ENCODE data around the gene CCP110. TPM values are rescaled to one million over a fixed set of nuclear protein-coding genes. Genes with fewer than 3 reads are reported as not detected.
"Not testable (repeated sequence)": the region's sequence is repeated elsewhere in the genome, so short reads cannot be mapped to it uniquely, and the experiment has no call there.

CCP110 gene
- total and polyA plus RNA-seq, 7 experiments from 2014 or later, result 9.2 to 33.0 (median 18.1) TPM

- Mint-ChIP-seq H3K27me3 (no peaks in the 10 kb centered on the region), H3K4me1 (peaks cover 13 to 35% (median 19%) of the 10 kb centered on the region in 7 donors), H3K27ac (no peak overlapping the region), H3K9me3 (no peaks in the 10 kb centered on the region), H3K4me3 (no peak overlapping the region), H3K36me3 (peaks cover 2 to 26% (median 17%) of the 10 kb centered on the region in 5 donors)
- DNase-seq (no peak), ATAC-seq (no peak)
- Histone ChIP-seq H3K27me3 (ENCODE audit: control insufficient read depth in 2 of 2, insufficient read depth in 2 of 2, low read length in 2 of 2) (no peaks in the 10 kb centered on the region), H3K36me3 (ENCODE audit: control insufficient read depth in 2 of 3, insufficient read depth in 3 of 3, low read length in 3 of 3) (peaks cover 0 to 21% (median 4%) of the 10 kb centered on the region in 3 experiments), H3K27ac (ENCODE audit: low read depth, low read length) (no peak overlapping the region), H3K9me3 (ENCODE audit: control insufficient read depth in 2 of 3, low read length in 3 of 3) (no peaks in the 10 kb centered on the region), H3K4me1 (ENCODE audit: control insufficient read depth in 2 of 2, insufficient read depth in 2 of 2, low read length in 2 of 2) (peaks cover 0 to 10% of the 10 kb centered on the region in 2 donors), H3K4me3 (ENCODE audit: low read length) (no peak overlapping the region)
- POLR2A ChIA-PET, result no interaction called here
- intact Hi-C loops (cut with micrococcal nuclease), result loop anchor here in 1 of 2 donors (10.0 kb wide), 1 partner anchor 1976 kb away; no protein-coding TSS in a partner anchor
- CTCF ChIA-PET, result no interaction called here
Measured at GRCh38 chr16:19528666-19529065, 4.9 kb downstream of the CCP110 start.

GRCh38 chr16:19532601-19533000 is 8.9 kb downstream of the CCP110 start:
- Mint-ChIP-seq H3K27ac (no peak overlapping the region), H3K9me3 (no peaks in the 10 kb centered on the region), H3K36me3 (peaks cover 0 to 45% (median 21%) of the 10 kb centered on the region in 5 donors), H3K4me3 (no peak overlapping the region), H3K4me1 (peaks cover 0 to 14% (median 0%) of the 10 kb centered on the region in 7 donors), H3K27me3 (no peaks in the 10 kb centered on the region)
- intact Hi-C loops (cut with micrococcal nuclease), result no loop called here
- no peak overlapping the region for H3K4me3 ChIP-seq (ENCODE audit: low read length)
- ChIA-PET POLR2A (no interaction called here), CTCF (no interaction called here)
- no peak overlapping the region for H3K27ac ChIP-seq (ENCODE audit: low read depth, low read length)
- no peaks in the 10 kb centered on the region for H3K9me3 ChIP-seq (ENCODE audit: control insufficient read depth in 2 of 3, low read length in 3 of 3)
- no peaks in the 10 kb centered on the region for H3K4me1 ChIP-seq (ENCODE audit: control insufficient read depth in 2 of 2, insufficient read depth in 2 of 2, low read length in 2 of 2)
- H3K36me3 ChIP-seq (ENCODE audit: control insufficient read depth in 2 of 3, insufficient read depth in 3 of 3, low read length in 3 of 3), result peaks cover 0 to 26% (median 8%) of the 10 kb centered on the region in 3 experiments
- ATAC-seq, result no peak
- DNase-seq, result no peak
- H3K27me3 ChIP-seq (ENCODE audit: control insufficient read depth in 2 of 2, insufficient read depth in 2 of 2, low read length in 2 of 2), result no peaks in the 10 kb centered on the region

DNA sequence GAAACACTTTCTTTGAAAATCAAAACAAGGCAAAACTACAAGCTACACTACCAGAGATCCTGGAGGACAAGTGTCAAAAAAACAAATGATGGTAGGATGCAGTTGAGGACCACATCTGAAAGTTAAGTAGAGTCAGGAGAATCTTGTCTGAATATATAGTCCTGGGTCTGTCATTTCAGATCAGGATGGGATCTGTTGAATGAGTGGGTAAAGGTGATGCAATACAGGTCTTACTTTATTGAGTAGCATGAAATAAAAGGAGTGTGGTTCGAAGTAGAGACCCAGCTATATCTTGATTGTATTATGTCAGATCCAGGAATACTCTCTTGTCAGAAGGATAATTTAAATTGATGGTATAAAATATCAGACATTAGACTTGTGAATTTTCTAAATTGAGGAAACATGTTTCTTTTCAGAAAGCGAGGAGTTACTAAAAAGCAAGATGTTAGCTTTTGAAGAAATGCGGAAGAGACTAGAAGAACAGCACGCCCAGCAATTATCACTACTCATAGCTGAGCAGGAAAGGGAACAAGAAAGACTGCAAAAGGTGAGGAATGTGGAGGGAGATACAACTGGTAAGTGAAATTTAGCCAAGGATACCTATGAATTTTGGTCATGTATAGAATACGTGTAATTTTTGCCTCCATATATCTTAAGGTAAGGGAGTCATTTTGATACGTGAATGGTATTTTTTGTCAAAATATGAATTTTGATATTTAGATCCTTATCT is 16.7 kb downstream of the CCP110 start:
- intact Hi-C loops (cut with micrococcal nuclease), result no loop called here
- no peaks in the 10 kb centered on the region for H3K9me3 ChIP-seq (ENCODE audit: control insufficient read depth in 2 of 3, low read length in 3 of 3)
- ChIA-PET POLR2A (no interaction called here), CTCF (no interaction called here)
- H3K36me3 ChIP-seq (ENCODE audit: control insufficient read depth in 2 of 3, insufficient read depth in 3 of 3, low read length in 3 of 3), result peaks cover 0 to 24% (median 3%) of the 10 kb centered on the region in 3 experiments
- H3K27me3 ChIP-seq (ENCODE audit: control insufficient read depth in 2 of 2, insufficient read depth in 2 of 2, low read length in 2 of 2), result no peaks in the 10 kb centered on the region
- Mint-ChIP-seq H3K27ac (no peak overlapping the region), H3K4me3 (no peak overlapping the region), H3K4me1 (peaks cover 0 to 14% (median 0%) of the 10 kb centered on the region in 7 donors), H3K9me3 (peaks cover 0 to 1% (median 0%) of the 10 kb centered on the region in 11 donors), H3K27me3 (no peaks in the 10 kb centered on the region), H3K36me3 (peaks cover 8 to 63% (median 44%) of the 10 kb centered on the region in 5 donors)
- no peak overlapping the region for H3K27ac ChIP-seq (ENCODE audit: low read depth, low read length)
- no peak for ATAC-seq
- no peak overlapping the region for H3K4me3 ChIP-seq (ENCODE audit: low read length)
- H3K4me1 ChIP-seq (ENCODE audit: control insufficient read depth in 2 of 2, insufficient read depth in 2 of 2, low read length in 2 of 2), result no peaks in the 10 kb centered on the region
- no peak for DNase-seq

GRCh38 chr16:19542138-19542821 is 18.5 kb downstream of the CCP110 start:
- H3K4me3 ChIP-seq (ENCODE audit: low read length), result no peak overlapping the region
- H3K9me3 Mint-ChIP-seq, result peaks cover 0 to 1% (median 0%) of the 10 kb centered on the region in 11 donors
- DNase-seq, result no peak
- no peaks in the 10 kb centered on the region for H3K27me3 Mint-ChIP-seq
- intact Hi-C loops (cut with micrococcal nuclease), result no loop called here
- ChIA-PET POLR2A (no interaction called here), CTCF (interaction anchor here (1.1 kb wide), 1 partner anchor 365 kb away, joined by 3 read pairs; no protein-coding TSS in a partner anchor)
- H3K4me1 Mint-ChIP-seq, result peaks cover 0 to 14% (median 0%) of the 10 kb centered on the region in 7 donors
- no peak overlapping the region for H3K4me3 Mint-ChIP-seq
- no peaks in the 10 kb centered on the region for H3K9me3 ChIP-seq (ENCODE audit: control insufficient read depth in 2 of 3, low read length in 3 of 3)
- ATAC-seq, result no peak
- H3K27ac Mint-ChIP-seq, result no peak overlapping the region
- H3K27ac ChIP-seq (ENCODE audit: low read depth, low read length), result no peak overlapping the region
- H3K4me1 ChIP-seq (ENCODE audit: control insufficient read depth in 2 of 2, insufficient read depth in 2 of 2, low read length in 2 of 2), result no peaks in the 10 kb centered on the region
- H3K27me3 ChIP-seq (ENCODE audit: control insufficient read depth in 2 of 2, insufficient read depth in 2 of 2, low read length in 2 of 2), result no peaks in the 10 kb centered on the region
- peaks cover 8 to 45% (median 34%) of the 10 kb centered on the region in 5 donors for H3K36me3 Mint-ChIP-seq
- H3K36me3 ChIP-seq (ENCODE audit: control insufficient read depth in 2 of 3, insufficient read depth in 3 of 3, low read length in 3 of 3), result peaks cover 0 to 14% (median 0%) of the 10 kb centered on the region in 3 experiments

- H3K4me3 ChIP-seq (ENCODE audit: low read length); POLR2A ChIA-PET; H3K27me3 ChIP-seq (ENCODE audit: control insufficient read depth in 2 of 2, insufficient read depth in 2 of 2, low read length in 2 of 2); H3K4me1 ChIP-seq (ENCODE audit: control insufficient read depth in 2 of 2, insufficient read depth in 2 of 2, low read length in 2 of 2); H3K9me3 Mint-ChIP-seq; H3K27ac Mint-ChIP-seq; intact Hi-C loops (cut with micrococcal nuclease); ATAC-seq; H3K27ac ChIP-seq (ENCODE audit: low read depth, low read length); H3K9me3 ChIP-seq (ENCODE audit: control insufficient read depth in 2 of 3, low read length in 3 of 3); DNase-seq; H3K27me3 Mint-ChIP-seq; H3K4me3 Mint-ChIP-seq: not testable (repeated sequence)
- CTCF ChIA-PET, result interaction anchor here (1.1 kb wide), 1 partner anchor 364 kb away, joined by 3 read pairs; no protein-coding TSS in a partner anchor
- H3K36me3 Mint-ChIP-seq, result peaks cover 8 to 44% (median 33%) of the 10 kb centered on the region in 5 donors
- H3K4me1 Mint-ChIP-seq, result peaks cover 0 to 14% (median 0%) of the 10 kb centered on the region in 7 donors
- H3K36me3 ChIP-seq (ENCODE audit: control insufficient read depth in 2 of 3, insufficient read depth in 3 of 3, low read length in 3 of 3), result peaks cover 0 to 14% (median 0%) of the 10 kb centered on the region in 3 experiments
Measured at GRCh38 chr16:19543278-19543996, 19.7 kb downstream of the CCP110 start.

- intact Hi-C loops (cut with micrococcal nuclease), result no loop called here
- H3K36me3 ChIP-seq (ENCODE audit: control insufficient read depth in 2 of 3, insufficient read depth in 3 of 3, low read length in 3 of 3), result peaks cover 0 to 7% (median 0%) of the 10 kb centered on the region in 3 experiments
- Mint-ChIP-seq H3K4me1 (peaks cover 0 to 14% (median 0%) of the 10 kb centered on the region in 7 donors), H3K27me3 (no peaks in the 10 kb centered on the region), H3K4me3 (no peak overlapping the region), H3K9me3 (peaks cover 0 to 1% (median 0%) of the 10 kb centered on the region in 11 donors), H3K27ac (no peak overlapping the region), H3K36me3 (peaks cover 4 to 17% (median 15%) of the 10 kb centered on the region in 5 donors)
- CTCF ChIA-PET, result interaction anchor here (0.6 kb wide), 1 partner anchor 17 kb away, joined by 7 read pairs; no protein-coding TSS in a partner anchor
- H3K9me3 ChIP-seq (ENCODE audit: control insufficient read depth in 2 of 3, low read length in 3 of 3), result no peaks in the 10 kb centered on the region
- DNase-seq (no peak), ATAC-seq (no peak)
- H3K4me3 ChIP-seq (ENCODE audit: low read length), result no peak overlapping the region
- no peaks in the 10 kb centered on the region for H3K4me1 ChIP-seq (ENCODE audit: control insufficient read depth in 2 of 2, insufficient read depth in 2 of 2, low read length in 2 of 2)
- H3K27me3 ChIP-seq (ENCODE audit: control insufficient read depth in 2 of 2, insufficient read depth in 2 of 2, low read length in 2 of 2), result no peaks in the 10 kb centered on the region
- no peak overlapping the region for H3K27ac ChIP-seq (ENCODE audit: low read depth, low read length)
- POLR2A ChIA-PET, result interaction anchor here (1.3 to 1.8 kb wide), 2 partner anchors 23 to 170 kb away, joined by 3 to 5 read pairs; partner anchors contain the start of genes IQCK and KNOP1
Measured at GRCh38 chr16:19548144-19548543, 24.4 kb downstream of the CCP110 start.
